ENCODE measurements around the gene ZC2HC1C. TPM values are rescaled to one million over a fixed set of nuclear protein-coding genes. Genes with fewer than 3 reads are reported as not detected.
A peak's percentile ranks its signal among the peaks of the same experiment; 100 is the strongest.
"Not testable (repeated sequence)": the region's sequence is repeated elsewhere in the genome, so short reads cannot be mapped to it uniquely, and the experiment has no call there.

Gene ZC2HC1C
- total RNA-seq, 1 donor from 2014 or later = 2.8 TPM

DNA sequence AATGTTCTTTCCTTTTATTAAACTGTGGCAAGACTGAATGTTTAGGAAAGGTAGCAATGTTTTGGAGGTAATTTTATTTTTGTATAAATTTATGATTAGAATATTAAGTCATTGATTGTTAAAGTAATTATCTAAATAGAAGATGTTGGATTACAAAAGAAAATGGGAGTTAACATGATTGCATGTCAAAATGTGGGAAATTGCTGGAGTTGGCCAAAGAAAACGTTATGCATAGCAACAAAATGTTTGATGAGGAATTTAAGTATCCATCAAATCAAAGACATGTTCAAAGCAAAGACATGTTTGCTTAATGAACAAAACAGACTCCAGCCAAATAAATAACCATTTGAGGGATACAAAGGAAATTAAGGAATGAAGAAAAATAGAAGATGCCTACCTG, 15.0 kb upstream of the ZC2HC1C start:
- no peak for DNase-seq

DNA sequence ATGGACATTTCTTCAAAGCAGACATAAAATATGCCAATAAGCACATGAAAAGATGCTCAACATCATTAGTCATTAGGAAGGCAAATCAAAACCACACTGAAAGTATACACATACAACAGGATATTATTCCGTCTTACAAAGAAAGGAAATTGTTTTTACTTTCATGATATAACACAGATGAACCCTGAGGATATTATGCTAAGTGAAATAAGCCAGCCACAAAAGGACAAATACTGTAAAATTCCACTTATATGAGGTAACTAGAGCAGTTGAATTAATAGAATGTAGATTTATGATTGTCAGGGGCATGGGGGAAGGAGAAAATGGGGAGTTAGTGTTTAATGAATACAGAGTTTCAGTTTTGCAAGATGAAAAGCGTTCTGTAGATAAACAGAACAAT, 9.8 kb upstream of the ZC2HC1C start:
- no peak for DNase-seq

DNA sequence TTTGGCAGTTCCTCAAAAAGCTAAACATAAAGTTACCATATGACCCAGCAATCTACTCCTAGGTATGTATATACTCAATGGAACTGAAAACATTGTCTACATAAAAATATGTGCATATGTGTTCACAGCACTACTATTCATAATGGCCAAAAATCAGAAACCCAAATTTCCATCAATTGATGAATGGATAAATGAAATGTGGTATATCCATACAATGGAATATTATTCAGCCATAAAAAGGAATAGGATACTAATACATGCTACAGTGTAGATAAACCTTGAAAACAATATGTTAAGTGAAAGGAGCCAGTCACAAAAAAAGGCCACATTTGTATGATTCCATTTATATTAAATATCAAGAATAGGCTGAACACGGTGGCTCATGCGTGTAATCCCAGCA, 9.0 kb upstream of the ZC2HC1C start:
- no peak for DNase-seq

DNA sequence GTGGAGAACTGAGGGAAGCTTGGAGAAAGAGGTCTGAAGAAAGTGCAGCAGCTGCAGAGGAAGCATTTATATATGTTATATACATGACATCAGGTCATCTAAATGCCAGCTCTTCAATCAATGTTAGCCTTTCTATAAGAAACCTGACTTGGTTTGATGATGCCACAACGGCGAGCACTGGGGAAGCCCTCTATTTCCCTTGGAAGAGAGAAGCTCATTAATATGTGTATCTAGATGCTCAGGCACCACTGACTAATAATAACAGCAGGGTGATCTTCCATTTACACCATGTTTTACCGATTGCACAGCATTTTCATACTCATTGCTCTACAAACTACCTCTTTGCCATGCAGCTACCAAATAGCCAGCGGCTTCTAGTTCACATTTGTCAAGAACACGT, 6.4 kb upstream of the ZC2HC1C start:
- no peak for DNase-seq

DNA sequence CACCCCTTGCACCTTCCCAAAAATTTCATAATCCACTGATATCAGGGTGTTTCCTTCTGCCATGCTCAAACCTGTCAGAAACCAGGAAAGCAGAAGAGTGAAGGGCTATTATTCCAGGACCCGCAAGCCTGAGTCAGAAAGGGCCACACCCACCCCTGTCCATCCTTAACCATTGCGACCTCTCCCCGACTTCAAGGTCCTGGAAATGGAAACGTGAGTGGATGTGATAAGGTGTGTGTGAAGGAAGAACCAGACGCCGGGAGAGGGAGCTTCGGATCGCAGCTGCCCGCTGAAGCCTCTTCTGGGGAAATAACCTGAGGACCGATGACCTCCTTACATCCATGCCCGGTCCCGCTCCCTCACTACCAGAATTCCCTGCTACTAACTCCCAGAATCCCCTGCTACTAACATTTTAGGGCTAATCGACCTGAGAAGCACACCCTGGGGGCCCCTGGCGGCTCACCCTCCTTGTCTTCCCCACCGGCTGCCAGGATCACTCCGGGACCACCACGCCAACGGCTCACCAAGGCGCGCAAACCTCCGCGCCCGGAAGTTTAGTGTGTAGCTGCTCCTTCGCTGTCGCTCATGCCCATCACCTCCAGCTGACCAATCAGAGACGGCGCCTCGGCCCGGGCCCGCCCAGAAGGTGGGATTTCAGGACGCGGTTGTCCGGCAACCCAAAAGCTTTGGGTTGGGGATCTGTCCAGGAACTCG, 5.8 kb upstream of the ZC2HC1C start, which contains the start of gene ACYP1:
ACYP1 (minus strand) TSS at position 534 of the 714 bp plus-strand sequence; CDS start at position 63, 471 bp downstream.
- DNase-seq = peak; percentile 91

DNA sequence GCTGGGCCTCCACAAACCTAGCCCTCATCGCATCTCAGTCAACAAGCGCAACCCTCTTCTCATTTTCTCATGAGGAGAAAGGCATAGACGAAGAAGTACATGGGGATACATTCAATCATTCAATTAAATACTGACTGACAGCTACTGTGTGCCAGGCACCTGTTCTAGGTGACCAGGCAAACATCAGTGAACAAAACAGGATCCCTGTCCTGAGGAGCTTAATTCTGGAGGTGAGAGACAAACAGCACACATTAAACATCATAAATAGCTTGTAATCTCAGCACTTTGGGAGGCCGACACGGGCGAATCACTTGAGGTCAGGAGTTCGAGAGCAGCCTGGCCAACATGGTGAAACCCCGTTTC, 5.3 kb upstream of the ZC2HC1C start:
- no peak for DNase-seq

DNA sequence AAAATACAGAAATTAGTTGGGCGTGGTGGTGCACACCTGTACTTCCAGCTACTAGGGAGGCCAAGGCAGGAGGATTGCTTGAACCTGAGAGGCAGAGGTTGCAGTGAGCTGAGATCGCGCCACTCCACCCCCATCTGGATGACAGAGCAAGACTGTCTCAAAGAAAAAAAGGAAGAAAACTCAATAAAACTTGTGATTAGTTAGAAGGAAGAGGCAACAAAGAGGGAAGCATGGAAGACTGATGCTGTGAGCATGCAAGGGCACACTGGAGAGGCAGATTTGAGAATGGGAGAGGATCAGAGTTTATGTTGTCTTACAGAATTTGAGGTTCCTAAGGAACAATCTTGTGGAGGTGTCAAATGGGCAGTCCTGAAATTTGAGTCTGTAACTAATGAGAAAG, 2.8 kb upstream of the ZC2HC1C start:
- no peak for DNase-seq

DNA sequence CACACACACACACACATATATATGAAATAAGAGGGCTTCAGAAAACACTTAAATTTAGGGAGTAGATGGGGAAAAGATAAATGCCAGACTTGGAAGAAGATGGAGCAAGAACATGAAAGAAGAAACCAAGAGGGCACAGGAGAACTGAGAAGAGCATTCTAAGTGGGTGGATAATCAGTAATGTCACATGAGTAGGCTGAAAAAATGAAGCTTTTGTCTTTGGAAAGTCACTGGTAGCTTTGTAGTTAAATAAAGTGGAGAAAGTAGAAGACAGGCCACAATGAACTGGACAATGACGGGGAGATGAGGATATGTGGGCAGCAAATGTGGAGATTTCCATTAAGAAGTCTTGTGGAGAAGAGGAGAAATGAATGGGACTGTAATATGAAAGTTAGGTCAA, 2.2 kb upstream of the ZC2HC1C start:
- no peak for DNase-seq

DNA sequence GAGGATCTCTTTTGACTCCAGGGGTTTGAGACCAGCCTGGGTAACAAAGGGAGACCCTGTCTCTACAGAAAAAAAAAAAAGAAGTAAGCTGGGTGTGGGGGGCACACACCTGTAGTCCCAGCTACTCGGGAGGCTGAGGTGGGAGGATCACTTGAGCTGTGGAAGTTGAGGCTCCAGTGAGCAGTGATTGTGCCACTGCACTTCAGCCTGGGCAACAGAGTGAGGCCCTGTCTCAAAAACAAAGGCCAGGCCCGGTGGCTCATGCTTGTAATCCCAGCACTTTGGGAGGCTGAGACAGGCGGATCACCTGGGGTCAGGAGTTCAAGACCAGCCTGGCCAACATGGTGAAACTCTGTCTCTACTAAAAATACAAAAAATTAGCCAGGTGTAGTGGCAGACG, 1.7 kb upstream of the ZC2HC1C start:
- DNase-seq = not testable (repeated sequence)

DNA sequence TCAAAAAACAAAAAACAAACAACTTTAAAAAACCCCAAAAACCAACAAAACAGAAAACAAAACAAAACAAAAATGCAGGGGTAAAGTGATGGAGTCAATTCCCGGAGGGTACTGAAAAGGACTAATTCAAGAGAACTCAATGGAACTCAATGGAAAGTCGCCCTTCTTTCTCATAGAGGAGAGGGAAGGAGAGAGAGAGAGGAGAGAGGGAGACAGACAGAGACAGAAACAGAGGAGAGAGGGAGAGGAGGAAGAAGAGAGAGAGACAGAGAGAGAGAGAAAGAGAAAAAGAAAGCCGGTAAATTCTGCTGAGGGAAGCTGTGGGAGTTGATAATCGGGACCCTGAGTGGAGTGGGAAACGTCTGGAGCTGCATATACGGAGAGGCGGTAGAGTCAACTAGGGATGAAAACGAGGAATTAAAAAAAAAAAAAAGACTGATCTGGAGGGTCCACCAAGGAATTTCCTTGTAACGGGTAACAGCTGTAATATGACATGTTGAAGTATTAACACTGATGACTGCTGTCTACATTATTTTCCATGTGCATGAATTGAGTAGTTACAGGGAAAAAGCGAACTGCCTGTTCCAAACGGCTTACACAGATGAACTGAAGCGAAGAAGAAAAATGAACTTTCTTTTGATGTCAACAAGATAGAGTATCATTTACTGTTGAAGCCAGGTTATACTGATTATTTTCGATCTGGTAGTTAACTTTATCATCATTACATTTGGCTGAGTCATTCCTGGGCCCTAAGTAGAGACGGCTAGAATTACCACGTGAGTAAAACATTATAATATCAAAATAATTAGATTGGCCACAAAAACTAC, 934 bp upstream of the ZC2HC1C start:
- DNase-seq = no peak

DNA sequence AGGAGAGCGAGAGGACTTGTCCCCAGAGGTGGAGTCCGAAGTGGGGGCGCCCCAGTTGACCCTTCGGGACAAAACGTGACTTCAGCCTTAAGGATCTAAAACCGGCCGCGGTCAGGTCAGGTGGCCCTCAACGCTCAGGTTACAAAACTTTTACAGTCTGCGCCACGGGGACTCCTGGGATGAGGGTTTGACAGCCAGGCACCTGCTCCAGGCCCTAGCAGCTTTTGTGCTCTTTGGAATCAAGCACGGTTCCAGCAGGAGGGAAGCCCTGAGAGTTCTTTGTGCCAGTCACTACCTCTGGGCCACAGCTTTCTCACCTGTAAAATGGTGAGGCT, 337 bp downstream of the ZC2HC1C start:
- no peak for DNase-seq

DNA sequence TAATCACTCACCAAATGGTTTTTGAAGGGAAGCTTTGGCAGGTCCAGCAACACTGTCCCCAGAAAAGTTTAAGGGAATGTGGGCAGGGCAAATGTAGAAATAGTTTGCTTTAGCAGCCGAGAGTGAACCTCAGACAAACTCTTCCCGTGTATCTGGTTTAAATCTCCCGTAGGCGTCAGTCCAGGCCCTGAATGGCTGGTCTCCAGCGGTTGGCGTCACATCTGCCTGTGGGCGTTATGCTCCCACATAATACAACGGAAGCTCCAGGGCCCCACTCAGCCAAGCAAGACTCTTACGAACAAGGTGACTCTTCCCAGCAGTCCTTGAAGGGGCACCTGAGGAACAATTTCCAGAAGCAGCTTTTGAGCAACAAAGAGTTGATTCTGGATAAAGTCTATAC, 942 bp downstream of the ZC2HC1C start:
- no peak for DNase-seq

DNA sequence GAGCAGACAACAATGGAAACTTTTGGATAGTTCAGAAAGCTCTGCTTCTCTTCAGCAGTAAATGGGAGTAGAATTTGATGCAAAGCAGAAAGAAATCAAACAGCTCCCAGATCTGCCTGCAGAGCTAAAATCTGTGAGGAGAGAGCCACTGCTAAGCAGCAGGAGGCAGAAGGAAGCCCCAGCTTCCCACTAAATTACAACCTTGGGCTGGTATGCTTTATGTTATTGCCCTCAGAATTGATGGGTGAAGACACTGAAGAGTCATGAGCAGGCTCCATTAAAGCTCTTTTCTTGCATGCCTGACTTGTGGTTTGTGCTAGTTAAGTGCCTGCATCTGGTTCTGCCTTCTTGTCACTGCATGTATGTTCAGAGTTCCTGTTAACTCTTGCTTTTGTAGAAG, 8.4 kb downstream of the ZC2HC1C start:
- DNase-seq = no peak

DNA sequence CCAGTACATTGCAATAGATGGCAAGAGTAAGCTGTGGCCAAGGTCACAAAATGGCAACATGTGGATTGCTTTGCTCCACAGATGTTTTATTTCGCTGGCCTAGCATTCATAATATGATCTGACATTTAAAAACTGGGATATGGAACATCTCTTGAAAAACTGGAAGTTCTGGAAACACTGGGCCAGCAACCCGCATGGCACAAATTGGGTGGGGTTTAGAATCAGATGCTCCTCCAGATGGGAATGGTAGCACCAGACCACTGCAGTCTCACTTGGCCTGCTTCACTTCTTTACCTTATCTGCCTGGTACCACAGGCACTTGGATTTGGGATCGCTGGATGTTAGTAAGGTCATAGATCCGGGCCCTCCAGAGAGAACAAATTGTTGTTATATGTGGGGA, 10.1 kb downstream of the ZC2HC1C start:
- no peak for DNase-seq

DNA sequence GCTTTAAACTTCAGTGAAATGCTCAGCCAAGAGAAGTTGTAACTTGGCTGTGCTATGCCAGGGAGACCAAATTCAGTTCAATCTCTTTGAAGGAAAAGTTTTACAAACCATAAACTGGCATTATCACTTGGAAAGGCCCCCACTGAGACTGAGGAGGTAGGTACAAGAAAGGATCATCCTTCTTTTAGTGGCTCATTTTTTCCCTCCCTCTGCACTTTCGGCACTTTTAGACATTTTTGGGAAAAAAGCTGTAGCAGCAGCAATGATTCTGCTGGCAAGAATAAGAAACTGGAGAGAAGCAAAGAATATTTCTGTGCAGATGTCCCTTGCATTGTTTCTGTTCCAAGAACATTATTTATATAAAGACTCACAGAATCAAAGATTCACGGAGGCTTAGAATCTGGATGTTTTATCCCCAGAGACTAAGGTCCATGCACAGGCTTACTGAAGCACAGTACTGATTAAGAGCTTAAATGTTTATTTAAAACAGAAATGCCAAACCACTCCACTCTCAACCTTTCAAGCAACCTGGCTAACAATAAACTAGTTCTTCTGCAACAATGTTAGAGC, 12.3 kb downstream of the ZC2HC1C start:
- no peak for DNase-seq

DNA sequence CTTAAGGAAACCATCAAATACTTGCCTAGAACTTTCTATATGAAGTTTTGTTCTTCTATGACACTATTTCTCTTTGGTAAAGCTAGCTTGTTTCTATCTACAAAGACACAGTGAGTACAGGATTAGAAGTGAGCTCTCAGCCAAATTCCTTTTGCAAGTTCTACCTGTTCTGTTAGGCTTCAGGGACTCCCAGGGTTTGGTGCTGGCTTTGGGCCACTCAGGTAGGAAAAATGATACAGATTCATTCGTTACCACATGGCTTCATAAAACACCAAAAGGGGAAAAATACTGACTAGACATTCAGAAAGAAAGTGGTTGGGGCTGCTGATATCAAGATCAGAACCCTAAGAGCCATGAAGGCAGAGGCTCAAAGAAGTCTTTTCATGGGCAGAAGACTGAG, 13.8 kb downstream of the ZC2HC1C start:
- no peak for DNase-seq

DNA sequence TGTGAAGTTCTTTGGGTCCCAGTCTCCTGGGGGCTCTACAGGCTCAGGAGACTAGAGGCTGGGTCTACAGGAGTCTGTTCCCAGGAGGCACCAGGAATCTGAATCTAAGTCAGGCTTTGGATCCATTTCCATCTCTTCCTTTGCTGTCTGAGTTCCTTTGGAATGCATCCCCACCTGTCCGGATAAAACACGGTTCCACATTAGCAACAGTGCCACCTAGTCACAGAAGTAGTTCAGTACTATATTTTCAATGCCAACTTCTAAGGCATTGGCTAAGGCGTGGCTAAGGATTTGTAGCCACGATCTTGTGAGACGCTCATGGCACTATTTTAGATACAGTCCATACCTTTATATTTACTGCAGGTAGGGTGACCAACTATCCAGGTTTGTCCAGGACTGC, 15.1 kb downstream of the ZC2HC1C start:
- no peak for DNase-seq

DNA sequence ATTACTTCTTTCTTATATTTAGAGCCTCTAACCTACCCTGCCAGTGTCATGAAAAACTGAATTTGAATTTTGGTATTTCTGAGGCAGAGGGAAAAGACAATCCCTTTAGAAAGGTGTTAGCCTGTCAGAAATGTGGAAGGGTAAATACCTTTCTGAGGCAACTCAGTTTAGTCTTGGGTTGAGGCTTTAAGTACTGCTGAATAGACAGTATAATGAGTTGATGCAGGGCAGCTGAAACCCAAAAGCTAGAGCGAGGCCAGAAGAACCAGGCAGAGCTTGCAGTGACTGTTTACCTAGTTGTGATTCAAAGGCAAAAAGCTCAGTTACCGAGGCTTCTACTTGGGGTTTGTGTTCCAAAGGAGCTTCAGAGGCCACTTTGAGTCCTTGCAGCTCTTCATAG, 18.7 kb downstream of the ZC2HC1C start:
- DNase-seq = no peak

DNA sequence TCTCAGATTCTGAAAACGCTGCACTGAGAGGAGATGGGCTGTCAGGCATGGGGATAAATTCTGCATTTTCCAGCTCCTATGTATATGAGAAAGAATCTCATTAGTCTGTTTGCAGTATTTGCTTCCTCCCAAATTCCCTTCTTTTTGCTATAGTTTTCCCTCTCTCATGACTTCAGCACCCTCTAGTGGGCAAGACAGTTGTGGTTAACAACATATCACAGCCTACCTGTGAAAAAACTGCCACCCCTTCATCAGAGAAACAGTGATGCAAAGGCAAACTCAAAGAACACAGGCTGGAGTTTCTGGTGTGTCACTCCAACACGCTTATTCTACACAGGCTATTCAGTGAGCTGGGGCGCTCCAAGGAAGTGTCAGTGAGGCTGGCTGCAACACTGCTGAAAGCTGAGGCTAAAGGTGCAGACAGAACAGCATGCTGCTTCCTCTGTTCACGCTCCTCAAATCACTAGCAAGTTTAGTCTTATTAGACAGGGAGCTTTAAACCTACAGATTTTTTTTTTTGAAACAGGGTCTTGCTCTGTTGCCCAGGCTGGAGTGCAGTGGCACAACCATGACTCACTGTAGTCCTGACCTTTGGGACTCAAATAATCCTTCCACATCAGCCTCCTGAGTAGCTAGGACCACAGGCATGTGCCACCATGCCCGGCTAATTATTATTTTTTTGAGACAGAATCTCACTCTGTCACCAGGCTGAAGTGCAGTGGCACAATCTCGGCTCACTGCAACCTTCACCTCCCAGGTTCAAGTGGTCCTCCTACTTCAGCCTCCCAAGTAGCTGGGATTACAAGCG, 19.3 kb downstream of the ZC2HC1C start:
- no peak for DNase-seq

DNA sequence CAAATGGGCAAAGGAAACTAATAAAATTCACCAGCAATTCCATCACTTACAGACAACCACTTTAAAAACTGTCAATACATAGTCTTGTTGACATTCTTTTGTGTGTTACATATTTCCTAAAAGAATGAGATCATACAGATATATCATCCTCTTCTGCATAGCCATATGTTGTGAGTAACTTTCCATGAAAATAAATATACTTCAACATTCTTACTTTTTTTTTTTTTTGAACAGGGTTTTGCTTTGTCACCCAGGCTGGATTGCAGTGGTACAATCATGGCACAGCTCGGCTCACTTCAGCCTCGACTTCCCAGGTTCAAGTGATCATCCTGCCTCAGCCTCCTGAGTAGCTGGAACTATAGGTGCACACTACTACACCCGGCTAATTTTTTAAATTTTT, 20.9 kb downstream of the ZC2HC1C start:
- DNase-seq = no peak

DNA sequence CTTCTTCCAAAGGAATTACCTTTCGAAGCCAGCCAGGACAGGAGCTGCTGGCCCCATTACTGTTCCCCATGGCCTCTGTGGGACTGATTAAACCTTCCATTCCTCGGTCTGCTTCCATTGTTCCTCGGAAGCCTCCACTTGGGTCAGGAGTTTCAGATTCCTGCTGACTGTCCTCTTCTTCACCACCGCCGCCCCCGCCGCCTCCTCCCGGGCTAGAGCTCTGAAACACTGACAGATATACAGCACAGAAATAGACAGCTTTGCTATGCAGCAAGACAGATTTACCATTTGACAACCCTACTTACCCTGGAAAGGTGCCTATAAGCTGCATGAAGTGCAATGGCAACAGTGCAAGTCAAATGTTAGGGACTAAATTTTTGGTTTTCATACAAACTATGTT, 21.8 kb downstream of the ZC2HC1C start:
- no peak for DNase-seq

DNA sequence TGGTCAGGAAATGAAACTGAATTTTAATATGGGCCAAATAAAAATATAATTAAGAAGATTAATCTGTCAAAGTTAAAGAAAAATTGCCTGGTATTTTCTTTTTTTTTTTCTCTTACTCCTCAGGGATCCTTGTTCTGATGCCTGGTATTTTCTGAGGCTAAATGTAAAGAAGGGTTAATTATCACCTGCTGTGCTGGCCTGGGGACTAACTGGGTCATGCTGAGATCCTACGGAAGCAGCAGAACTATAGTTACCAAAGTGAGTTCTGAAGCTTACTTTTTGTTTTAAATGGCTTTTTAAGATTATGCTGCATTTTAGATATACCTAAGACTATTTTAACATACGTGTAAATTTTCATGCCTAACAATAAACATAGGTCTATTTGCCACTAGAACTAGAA, 23.3 kb downstream of the ZC2HC1C start:
- no peak for DNase-seq

DNA sequence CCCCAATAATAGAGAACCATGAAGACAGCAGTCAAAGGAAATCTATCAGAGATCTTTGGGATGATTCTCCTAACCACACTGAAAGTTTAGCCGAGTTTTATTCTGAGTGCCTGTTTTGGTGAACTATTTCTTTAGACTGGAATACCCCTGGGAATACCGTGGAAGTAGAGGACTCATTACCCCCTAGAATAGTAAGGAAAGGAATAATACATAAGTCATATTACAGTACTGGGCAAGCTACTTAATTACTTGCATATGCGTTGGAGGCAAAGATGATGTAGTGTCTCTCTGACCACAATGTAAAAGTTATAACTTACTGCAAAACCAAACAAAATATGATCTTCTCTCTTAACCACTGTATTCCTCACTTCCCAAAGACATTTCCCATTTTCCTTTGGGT, 25.5 kb downstream of the ZC2HC1C start:
- DNase-seq = no peak
